Measurements from ENCODE around the gene NEURL1B.

The NEURL1B gene

DNA sequence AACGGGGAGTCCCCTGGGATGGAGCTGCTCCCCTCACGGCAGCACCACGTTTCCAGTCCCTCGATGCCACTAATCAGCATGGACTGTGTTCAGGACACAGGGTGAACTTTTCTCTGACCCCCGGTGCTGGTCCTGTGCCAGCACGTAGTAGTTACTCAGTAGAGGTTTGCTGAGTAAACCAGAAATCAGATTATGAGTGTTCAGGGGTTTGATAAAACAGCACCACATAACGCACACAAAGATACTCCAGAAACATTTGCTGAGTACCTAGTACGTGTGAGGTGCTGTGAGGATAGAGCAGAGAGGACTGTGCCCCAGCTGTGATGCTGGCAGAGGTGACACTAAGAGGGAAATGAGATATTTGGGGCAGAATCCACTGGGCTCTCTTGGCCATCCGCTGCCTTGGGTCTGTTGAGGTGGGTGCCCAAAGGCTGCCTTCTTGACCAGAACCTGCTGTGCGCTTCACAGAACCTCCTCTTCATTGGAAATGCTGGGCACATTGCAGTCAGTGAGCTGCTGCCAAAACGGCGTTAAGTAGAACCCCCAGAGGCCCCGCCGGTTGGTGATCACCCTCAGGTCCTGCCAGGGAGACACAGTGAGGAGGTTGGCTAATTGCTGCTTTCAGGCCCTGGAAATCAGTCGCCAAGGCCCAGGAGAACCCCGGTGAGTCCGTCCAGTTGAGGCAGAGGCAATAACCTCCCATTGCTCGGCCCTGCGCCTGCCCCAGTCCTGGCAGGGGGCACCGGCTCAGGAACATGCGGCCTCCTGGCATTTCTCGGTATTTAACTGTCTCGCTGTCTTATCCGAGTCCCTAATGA, 49.4 kb downstream of the NEURL1B start:
- no peaks in the 10 kb centered on the region for H3K27me3 ChIP-seq (replicated peaks)
- TF ChIP-seq CTCF (IDR thresholded peaks at IDR 0.05; ENCODE audit: low read depth, low read length, missing control alignments), result no peak
- no peaks in the 10 kb centered on the region for H3K36me3 ChIP-seq (replicated peaks)
- in situ Hi-C loops (cut with HindIII; ENCODE audit: low pct_ligation_motif_present, low sequenced_read_pairs), result no loop called here
- DNase-seq, result no peak
- no peak overlapping the region for H3K4me3 ChIP-seq (ENCODE audit: low read depth, low read length)
- H3K27ac ChIP-seq, result no peak overlapping the region

- in situ Hi-C loops (cut with HindIII; ENCODE audit: low pct_ligation_motif_present, low sequenced_read_pairs), result no loop called here
- H3K4me3 ChIP-seq (ENCODE audit: low read depth, low read length), result no peak overlapping the region
- no peaks in the 10 kb centered on the region for H3K27me3 ChIP-seq (replicated peaks)
- TF ChIP-seq CTCF (IDR thresholded peaks at IDR 0.05; ENCODE audit: low read depth, low read length, missing control alignments), result no peak
- no peaks in the 10 kb centered on the region for H3K36me3 ChIP-seq (replicated peaks)
- H3K27ac ChIP-seq, result no peak overlapping the region
- no peak for DNase-seq
Observed at GRCh38 chr5:172691886-172692285, 50.8 kb downstream of the NEURL1B start.

DNA sequence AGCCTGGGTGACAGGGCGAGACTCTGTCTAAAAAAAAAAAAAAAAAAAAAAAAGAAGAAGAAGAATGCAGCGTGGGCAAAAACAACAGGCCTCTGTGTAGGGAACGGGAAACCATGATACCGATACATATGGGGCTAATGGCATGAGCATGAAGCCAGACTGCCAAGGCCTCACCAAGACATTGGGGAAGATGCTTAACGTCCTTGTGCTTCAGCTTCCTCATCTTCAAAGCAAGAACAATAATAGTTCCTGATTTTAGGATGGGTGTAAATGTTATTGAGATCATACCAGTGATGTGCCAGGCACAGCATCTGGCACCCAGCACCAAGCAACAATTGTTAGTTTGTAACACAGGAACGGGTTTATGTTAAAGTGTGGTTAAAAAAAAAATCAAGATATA, 51.4 kb downstream of the NEURL1B start:
- no peak overlapping the region for H3K4me3 ChIP-seq (ENCODE audit: low read depth, low read length)
- DNase-seq, result no peak
- H3K27ac ChIP-seq, result no peak overlapping the region
- in situ Hi-C loops (cut with HindIII; ENCODE audit: low pct_ligation_motif_present, low sequenced_read_pairs), result no loop called here
- H3K36me3 ChIP-seq (replicated peaks), result no peaks in the 10 kb centered on the region
- TF ChIP-seq CTCF (IDR thresholded peaks at IDR 0.05; ENCODE audit: low read depth, low read length, missing control alignments), result no peak
- H3K27me3 ChIP-seq (replicated peaks), result no peaks in the 10 kb centered on the region

GRCh38 chr5:172692981-172693380, 51.9 kb downstream of the NEURL1B start:
- H3K27ac ChIP-seq, result no peak overlapping the region
- no peaks in the 10 kb centered on the region for H3K27me3 ChIP-seq (replicated peaks)
- no peaks in the 10 kb centered on the region for H3K36me3 ChIP-seq (replicated peaks)
- DNase-seq, result no peak
- in situ Hi-C loops (cut with HindIII; ENCODE audit: low pct_ligation_motif_present, low sequenced_read_pairs), result no loop called here
- TF ChIP-seq CTCF (IDR thresholded peaks at IDR 0.05; ENCODE audit: low read depth, low read length, missing control alignments), result no peak
- H3K4me3 ChIP-seq (ENCODE audit: low read depth, low read length), result no peak overlapping the region

DNA sequence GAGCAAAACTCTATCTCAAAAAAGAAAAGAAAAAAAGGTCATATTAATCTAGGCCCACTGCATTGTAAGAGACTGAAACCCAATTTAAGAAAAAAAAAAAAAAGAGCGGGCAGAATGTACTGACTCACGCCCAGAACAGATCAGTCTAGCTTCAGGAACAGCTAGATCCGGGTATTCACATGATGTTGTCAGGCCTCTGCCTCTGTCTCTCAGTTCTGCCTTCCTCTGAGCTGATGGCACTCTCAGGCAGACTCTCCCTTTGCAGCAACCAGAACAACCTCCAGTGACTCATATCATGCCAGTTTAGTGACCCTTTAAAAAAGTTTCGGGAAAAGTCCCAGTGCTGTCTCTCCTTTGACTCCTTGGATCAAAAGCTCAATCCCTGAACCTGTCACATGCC, 53.0 kb downstream of the NEURL1B start:
- Histone ChIP-seq H3K27me3 (replicated peaks) (peaks cover under 1% of the 10 kb centered on the region), H3K27ac (no peak overlapping the region), H3K36me3 (replicated peaks) (no peaks in the 10 kb centered on the region), H3K4me3 (ENCODE audit: low read depth, low read length) (no peak overlapping the region)
- TF ChIP-seq CTCF (IDR thresholded peaks at IDR 0.05; ENCODE audit: low read depth, low read length, missing control alignments), result no peak
- in situ Hi-C loops (cut with HindIII; ENCODE audit: low pct_ligation_motif_present, low sequenced_read_pairs), result no loop called here
- no peak for DNase-seq

GRCh38 chr5:172694541-172694940, 53.5 kb downstream of the NEURL1B start:
- Histone ChIP-seq H3K4me3 (ENCODE audit: low read depth, low read length) (no peak overlapping the region), H3K27ac (no peak overlapping the region), H3K36me3 (replicated peaks) (no peaks in the 10 kb centered on the region), H3K27me3 (replicated peaks) (peaks cover 6% of the 10 kb centered on the region)
- in situ Hi-C loops (cut with HindIII; ENCODE audit: low pct_ligation_motif_present, low sequenced_read_pairs), result no loop called here
- TF ChIP-seq CTCF (IDR thresholded peaks at IDR 0.05; ENCODE audit: low read depth, low read length, missing control alignments), result no peak
- DNase-seq, result no peak
